HG03521 (cell line): ENCODE measurements around the gene HMOX1.
A peak's percentile ranks its signal among the peaks of the same experiment; 100 is the strongest.
"Not testable (repeated sequence)": the region's sequence is repeated elsewhere in the genome, so short reads cannot be mapped to it uniquely, and the experiment has no call there.

Source experiments
- ATAC-seq: cut with Tn5 transposase; IDR thresholded peaks from one replicate; pipeline ENCODE4 v1.9.1; 2021; ENCODE audit warnings: mild to moderate bottlenecking, moderate library complexity; ENCODE audit not compliant: unreplicated experiment

The HMOX1 gene

DNA sequence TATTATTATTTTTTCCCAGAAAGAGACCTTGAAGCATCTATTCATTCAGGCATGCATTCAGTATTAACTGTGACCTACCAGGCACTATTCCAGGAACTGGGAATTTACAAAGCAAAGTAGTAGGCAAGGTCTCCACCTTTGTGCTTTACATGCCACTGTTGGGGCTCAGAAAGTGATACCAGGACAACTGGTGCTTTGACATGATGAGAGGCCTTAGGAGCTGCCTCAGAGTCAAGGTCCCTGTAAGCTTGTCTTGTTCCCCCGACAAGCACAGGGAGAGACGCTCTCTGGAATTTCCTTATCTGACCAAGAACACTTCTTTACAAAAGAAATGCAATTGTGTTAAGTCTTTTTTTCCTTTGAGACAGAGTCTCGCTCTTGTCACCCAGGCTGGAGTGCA lies 2.3 kb upstream of the HMOX1 start:
- no peak for ATAC-seq

DNA sequence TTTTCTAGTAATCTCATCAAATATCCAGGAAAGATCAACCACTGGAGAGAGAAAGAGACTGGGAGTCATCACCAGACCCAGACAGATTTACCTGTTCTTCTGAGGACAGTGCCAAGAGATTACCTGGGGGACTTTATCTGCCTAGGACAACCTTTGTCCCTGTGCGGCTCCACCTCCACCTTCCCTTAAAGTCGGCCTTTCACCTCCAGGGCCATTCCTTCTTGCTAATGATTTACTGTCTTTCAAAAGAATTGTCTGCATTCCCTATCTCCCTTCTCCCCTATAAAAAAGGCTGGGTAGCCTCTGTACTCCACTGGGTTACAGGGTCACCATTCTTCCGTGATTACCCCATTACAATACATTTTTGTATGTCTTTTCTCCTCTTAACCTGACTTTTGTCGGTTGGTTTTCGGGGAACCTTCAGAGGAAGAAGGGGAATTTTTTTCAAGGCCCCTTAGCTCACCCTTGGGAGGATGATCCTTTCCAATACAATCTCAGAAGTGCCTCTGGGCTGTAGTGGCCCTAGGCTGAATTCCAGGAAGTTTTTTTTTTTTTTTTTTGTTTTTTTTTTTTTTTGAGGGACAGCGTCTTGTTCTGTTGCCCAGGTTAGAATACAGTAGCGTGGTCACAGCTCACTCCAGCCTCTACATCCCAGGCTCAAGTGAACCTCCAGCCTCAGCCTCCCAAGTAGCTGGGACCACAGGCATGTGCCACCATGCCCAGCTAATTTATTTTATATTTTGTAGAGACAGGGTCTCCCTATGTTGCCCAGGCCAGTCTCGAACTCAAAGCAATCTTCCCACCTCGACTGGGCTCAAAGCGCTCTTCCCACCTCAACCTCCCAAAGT lies 1.5 kb upstream of the HMOX1 start:
- ATAC-seq, result no peak

DNA sequence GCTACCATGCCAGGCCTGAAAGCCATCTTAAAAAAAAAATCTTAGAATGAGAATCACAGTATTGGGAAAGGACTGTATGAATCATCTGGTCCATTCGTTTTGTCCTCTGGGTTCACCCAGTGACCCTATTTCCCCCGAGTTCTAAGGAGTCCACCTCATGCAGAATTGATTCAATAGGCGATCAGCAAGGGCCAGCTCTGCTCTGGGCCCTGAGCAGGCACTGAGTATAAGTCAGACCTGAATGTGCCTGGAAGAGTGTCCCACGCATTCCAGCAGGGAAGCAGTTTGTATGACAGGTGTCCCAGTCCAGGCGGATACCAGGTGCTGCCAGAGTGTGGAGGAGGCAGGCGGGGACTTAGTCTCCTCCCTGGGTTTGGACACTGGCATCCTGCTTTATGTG lies 883 bp upstream of the HMOX1 start:
- ATAC-seq, result no peak

DNA sequence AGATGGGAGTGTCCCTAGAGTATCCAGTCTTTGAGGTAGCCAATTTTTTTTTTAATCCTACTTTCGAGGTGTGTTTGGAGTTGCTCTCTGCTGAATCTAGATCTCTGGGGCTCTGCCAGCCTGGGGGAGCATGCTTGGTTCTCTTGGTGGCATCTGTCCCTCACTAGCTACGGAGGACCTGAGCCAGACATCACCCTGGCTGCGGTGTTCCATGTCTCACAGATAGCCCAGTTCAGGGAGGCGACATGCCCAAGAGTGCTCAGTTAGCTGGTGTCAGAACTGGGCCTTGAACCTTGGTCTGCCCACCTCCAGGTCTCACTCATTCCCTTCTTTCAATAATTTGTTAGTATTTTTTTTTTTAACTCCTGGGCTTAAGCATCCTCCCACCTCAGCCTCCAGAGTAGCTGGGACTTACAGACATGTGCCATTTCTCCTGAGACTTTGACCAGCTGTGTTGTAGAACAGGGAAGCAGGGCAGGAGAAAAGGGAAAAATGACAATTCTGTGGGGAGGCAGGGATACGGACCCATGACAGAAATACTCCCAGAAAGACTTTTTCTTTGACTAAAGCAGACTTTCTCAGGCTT lies 621 bp downstream of the HMOX1 start:
- no peak for ATAC-seq

DNA sequence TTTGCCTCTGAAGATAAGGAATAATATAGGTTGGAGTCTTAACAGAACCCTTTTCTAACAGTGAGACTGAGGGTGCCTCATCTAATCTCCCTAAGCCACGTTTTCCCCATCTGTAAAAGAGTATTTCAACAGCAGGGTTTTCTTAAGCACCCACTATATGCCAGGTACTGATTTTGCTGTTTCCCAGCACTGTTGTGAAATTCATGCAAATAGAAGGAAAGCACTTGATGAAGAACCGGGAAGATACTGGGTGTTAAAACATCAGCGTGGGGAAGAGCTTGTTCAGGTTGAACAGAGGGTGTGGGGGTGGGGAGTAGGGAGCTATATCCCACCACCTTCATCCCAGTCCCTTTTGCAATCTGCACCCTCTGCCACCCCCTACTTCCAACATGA lies 2.8 kb downstream of the HMOX1 start:
- ATAC-seq, result no peak

DNA sequence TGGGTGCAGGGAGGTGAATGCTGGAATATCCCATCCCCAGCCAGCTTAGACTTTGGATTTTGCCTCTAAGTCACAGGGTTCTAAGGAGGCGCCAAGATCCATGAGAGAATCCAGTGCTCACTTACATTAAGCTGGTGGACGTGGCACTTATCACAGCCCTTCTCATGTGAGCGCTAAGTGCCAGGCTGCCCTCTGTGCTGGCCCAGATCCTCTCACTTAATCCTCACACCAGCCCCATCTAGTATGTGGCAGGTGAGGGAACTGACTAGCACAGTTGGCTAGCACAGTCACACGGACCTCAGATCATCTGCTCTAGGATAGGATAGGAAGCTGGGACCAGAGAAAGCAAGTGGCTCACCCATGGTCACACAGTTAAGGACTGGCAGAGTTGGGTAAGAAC lies 3.6 kb downstream of the HMOX1 start:
- ATAC-seq, result no peak

DNA sequence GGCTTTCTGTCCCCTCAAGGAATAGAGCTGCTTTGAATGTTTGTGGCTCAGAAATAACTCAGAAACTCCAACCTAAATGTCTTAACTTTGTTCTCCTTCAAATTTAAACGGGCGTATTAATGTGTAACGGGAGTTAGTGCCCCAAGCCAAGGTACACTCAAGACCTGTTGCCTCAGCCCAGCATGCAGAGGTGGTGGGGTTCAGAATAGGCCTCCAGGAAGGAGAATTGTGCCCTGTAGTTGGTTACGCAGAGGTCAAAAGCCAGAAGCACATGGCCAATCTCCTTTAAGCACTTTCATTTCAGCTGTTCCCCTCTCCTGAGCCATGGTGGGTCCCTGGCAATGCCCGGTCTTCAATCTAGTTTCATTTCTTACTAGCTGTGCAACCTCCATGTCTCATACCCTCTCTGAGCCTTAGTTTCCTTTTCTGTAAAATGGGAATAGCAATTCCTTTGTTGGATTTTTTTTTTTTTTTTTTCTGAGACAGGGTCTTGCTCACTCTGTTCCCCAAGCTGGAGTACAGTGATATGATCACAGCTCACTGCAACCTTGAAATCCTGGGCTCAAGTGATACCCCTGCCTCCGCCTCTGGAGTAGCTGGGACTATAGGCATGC lies 4.2 kb downstream of the HMOX1 start:
- no peak for ATAC-seq

DNA sequence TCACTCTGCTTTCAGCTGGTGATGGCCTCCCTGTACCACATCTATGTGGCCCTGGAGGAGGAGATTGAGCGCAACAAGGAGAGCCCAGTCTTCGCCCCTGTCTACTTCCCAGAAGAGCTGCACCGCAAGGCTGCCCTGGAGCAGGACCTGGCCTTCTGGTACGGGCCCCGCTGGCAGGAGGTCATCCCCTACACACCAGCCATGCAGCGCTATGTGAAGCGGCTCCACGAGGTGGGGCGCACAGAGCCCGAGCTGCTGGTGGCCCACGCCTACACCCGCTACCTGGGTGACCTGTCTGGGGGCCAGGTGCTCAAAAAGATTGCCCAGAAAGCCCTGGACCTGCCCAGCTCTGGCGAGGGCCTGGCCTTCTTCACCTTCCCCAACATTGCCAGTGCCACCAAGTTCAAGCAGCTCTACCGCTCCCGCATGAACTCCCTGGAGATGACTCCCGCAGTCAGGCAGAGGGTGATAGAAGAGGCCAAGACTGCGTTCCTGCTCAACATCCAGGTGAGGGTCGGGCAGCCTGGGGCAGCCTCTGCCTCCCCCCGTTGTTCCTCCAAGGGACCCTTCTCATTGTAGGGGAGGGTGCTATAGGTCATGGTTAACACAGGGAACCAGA lies 5.9 kb downstream of the HMOX1 start:
- ATAC-seq, result no peak

DNA sequence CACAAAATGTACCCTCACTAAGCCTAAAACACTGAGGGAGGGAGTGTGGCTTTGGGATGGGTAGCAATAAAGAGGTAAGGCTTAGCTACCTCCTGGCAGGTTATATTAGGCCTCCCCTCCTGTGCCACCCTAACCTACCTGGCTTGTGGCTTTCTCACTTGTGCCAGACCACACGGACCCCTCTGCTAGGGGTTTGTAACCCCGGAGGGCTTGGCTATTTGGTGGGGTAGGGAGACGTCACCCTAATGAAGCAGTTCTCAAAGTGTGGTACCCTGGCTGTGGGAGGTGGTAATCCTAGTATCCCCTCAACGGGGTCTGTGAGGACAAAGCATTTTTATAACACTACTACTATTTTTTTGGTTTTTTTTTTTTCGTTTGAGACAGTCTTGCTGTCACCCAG lies 10.0 kb downstream of the HMOX1 start:
- ATAC-seq, result no peak

DNA sequence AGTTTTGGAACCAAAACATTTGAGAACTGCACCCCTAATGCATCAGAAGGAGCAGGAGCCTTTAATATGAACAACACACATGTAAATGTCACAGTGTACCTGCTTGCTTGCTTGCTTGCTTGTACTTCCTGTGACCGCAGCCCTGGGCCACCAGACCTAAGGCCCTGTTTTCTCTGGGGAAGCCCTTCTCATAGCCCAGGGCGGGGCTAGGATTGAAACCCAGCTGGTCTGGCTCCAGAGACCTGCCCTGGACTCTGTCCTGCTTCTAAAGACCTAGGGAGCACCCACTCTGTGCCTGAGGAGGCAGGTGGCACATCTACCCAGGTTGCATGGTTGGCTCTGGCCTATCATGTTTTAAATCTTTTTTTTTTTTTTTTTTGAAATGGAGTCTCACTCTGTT lies 11.5 kb downstream of the HMOX1 start:
- no peak for ATAC-seq

DNA sequence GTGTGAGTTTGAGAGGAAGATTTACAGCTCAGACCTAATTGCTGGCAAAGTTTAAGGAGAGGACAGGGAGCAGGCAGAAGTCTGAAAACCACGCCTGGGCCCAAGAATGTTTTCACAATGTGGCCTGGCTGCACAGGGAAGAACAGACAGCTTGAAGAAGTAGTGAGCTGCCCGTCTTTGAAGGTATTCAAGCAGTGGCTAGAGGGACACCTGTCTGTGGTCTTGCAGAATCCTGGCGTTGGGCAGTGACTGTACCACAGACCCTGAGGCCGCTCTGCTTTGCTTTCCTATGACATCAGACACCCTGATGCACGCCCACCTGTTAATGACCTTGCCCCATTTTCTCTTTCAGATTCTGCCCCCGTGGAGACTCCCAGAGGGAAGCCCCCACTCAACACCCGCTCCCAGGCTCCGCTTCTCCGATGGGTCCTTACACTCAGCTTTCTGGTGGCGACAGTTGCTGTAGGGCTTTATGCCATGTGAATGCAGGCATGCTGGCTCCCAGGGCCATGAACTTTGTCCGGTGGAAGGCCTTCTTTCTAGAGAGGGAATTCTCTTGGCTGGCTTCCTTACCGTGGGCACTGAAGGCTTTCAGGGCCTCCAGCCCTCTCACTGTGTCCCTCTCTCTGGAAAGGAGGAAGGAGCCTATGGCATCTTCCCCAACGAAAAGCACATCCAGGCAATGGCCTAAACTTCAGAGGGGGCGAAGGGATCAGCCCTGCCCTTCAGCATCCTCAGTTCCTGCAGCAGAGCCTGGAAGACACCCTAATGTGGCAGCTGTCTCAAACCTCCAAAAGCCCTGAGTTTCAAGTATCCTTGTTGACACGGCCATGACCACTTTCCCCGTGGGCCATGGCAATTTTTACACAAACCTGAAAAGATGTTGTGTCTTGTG lies 12.5 kb downstream of the HMOX1 start:
- no peak for ATAC-seq

DNA sequence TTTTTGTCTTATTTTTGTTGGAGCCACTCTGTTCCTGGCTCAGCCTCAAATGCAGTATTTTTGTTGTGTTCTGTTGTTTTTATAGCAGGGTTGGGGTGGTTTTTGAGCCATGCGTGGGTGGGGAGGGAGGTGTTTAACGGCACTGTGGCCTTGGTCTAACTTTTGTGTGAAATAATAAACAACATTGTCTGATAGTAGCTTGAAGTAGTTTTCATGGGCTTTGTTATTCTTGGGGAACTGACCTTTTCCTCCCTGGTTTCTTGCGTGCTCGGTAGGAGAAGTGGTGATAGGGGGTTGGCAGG lies 13.1 kb downstream of the HMOX1 start:
- ATAC-seq, result no peak

DNA sequence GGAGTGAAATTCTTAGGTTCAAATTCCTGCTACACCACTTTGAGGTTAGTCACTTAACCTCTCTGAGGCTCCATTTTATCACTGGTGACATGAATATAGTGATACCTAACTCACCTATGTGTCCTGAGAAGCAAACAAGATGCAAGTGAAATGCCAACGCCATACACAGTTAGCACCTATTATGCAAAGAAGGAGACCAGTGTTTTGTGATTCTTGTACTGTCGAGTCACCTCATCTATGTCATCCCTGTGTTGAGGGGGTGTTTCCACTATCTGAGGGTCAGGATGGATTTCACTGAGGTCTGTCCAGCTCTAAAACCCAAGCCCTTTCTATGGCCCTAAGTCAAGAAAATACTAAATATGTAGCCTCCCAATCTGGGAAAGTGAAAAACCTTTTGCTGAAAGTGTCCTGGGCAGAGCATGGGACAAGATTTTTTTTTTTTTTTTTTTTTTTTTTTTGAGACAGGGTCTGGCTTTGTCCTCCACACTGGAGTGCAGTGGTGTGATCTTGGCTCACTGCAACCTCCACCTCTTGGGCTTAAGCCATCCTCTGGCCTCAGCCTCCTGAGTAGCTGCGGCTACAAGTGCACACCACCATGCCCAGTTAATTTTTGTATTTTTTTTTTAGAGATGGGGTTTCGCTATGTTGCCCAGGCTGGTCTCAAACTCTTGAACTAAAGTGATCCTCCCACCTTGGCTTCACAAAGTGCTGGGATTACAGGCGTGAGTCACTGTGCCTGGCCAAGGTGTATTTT lies 14.1 kb downstream of the HMOX1 start:
- no peak for ATAC-seq

DNA sequence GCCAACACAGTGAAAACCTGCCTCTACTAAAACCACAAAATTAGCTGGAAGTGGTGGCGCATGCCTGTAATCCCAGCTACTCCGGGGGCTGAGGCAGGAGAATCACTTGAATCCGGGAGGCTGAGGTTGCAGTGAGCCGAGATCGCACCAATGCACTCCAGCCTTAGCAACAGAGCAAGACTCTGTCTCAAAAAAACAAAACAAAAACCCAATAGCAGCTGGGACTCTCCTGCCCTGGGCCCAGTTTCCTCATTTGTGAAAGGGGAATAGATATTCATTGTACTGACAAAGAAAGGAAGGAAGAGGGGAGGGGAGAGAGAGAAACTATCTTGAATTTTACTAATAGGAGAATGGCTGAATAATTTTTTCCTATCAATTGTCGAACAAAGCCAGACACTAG lies 15.7 kb downstream of the HMOX1 start:
- not testable (repeated sequence) for ATAC-seq

DNA sequence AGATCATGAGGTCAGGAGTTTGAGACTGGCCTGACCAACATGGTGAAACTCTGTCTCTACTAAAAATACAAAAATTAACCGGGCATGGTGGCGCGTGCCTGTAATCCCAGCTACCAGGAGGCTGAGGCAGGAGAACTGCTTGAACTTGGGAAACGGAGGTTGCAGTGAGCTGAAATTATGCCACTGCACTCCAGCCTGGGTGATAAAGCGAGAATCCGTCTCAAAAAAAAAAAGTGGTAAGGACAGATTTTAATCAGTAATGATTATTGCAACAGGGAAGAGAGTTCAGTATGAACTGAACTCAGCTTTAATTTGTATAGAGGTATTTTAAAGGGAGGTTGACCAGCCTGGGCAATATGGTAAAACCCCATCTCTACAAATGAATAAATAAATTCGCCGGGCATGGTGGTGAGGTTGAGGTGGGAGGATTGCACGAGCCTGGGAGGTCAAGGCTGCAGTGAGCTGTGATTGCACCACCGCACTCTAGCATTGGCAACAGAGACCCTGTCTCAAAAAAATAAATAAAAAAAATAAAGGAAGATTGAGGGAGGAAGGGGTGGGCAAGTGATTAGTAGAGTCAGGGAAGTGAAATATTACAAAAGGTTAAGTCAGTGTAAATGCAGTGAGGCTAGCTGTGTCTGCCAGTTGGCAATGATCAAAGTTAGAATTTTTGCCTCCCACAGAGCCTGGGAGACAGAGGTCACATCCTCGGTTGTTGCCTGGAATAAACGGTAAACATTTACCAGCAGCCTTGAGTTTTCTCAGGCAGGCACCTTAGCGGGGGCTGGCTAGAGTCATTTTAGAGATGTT lies 16.4 kb downstream of the HMOX1 start:
- ATAC-seq, result no peak

DNA sequence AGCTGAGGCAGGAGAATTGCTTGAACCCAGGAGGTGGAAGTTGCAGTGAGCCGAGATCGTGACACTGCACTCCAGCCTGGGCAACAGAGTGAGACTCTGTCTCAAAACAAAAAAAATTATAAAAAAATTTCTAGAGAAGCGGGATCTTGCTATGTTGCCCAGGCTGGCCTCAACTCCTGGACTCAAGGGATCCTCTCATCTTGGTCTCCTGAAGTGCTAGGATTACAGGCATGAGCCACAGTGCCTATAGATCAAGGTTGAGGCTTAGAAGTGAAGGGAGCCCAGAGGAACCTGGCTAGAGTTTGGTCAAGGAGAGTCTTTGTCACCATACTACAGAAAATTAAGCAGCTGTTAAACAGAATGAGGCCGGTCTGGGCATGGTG lies 17.7 kb downstream of the HMOX1 start:
- ATAC-seq, result no peak

DNA sequence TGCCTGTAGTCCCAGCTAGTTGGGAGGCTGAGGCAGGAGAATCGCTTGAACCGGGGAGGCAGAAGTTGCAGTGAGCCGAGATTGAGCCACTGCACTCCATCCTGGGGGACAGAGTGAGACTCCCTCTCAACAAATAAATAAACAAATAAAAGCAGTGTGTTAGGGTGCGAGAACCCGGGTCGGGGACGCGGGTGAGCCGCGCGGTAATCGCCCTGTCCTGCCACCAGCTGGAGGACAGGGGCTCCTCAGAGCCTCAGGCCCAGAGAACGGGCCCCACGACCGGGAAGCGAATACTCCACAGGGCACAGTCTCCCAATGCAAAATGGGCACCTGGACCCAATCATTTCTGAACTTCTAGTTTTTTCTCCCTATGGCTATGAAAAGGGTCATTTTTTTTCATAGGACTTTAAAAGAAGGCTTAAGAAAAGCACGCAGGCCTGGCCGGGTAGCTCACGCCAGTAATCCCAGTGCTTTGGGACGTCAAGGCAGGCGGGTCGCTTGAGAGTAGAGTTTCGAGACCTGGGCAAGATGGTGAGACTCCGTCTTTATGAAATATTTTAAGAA lies 18.3 kb downstream of the HMOX1 start:
- no peak for ATAC-seq

DNA sequence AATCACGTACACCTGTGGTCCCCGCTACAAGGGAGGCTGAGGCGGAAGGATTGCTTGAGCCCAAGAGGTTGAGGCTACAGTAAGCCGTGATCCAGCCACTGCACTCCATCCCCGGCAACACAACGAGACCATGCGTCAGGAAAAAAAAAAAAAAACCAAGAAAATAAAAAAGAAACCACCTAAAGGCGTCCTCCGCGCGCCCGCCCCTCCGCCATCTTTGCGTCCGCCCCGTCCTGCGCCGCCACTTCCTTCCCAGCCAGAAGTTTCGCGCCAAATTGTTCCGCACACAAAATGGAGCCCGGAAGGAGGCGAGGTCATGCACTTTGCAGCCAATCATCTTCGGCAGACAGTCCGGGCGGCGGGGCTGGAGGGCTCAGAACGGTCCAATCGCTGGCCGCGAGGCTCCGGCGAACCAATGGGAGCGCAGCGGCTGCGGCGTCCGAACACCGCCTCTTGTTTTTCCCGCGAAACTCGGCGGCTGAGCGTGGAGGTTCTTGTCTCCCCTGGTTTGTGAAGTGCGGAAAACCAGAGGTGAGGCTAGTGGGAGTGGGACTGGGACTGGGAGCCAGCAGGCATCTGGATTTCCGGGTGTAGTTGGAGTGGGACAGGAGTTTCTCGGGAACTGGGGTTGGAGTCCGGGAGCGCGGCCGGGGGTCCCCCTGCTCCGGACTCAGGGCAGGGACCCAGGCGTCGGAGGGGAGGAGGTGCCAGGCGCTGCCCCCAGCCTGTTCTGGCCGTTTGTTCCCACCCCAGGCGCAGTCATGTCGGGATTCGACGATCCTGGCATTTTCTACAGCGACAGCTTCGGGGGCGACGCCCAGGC lies 19.0 kb downstream of the HMOX1 start, which contains the start of gene MCM5:
MCM5 (plus strand) TSS at position 463 of the 823 bp plus-strand sequence; CDS start at position 762, 299 bp downstream.
- ATAC-seq, result peak; percentile 95
